Activated CD4-positive, alpha-beta T cell treated with anti-CD3 and anti-CD28 coated beads, Interleukin-2, Interleukin-4, amounts not matched to agents 100 ng/mL and 50 ng/mL, durations not matched to agents 16 hours and 8 hours (primary cell): ENCODE data around the gene RILP.

Experiments used
- DNase-seq: peaks from one replicate; pipeline ENCODE4 v3.0.0-alpha.2; 2020; ENCODE audit warnings: low spot score

The RILP gene

DNA sequence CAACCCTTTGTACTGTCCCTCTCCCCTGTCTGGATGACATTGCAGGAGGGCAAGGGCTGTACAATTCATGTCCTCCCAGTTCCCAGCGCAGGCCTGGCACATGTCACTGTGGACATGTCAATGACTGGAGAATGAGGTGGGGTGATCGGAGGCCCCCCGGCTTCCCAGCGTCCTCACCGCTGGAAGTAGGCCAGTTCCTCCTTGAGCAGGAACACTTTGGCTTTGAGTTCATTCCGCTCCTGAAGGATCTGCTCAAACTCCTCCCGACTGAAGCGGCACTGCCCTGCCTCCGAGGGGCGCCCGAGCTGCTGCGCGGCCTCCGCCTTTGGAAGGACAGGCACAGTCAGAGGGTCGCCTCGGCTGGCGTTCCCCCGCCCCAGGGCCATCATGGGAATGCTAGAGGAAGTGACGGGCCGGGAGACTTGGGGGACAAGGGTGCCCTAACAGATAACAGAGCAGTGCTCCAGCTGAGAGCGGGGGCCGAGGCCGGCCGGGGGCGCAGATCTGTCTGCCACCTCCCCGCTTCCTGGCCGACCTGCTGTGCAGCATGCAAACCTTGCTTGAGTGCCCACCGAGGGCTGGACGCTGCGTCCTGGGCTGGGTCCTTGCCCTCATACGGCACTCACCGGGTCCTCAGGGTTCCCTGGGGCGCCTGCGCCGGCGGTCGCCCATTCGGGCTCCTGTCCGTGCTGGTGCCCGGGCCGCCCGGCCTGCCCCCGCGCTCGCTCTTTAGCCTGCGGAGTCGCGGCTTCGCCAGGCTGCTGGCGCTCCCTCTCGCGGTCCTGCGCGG is 1.3 kb downstream of the RILP start:
- no peak for DNase-seq

DNA sequence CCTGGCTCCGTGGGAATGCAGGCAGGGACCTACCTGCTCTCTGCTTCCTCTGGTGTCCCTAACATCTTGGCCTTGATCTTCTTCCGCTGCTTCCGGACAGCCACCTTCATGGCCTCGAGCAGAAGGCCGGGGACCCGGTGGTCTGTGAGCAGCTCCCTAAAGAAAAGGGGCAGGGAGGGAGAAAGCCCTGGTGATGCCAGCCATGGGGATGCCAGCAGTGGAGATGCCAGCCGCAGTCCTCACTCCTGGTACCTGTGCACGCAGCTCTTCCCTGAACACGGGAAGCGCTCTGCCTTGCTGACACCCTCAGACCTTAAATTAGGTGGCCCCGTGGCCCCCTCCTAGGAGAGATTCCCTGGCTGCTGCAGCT is 1.9 kb downstream of the RILP start:
- DNase-seq: no peak

GRCh38 chr17:1646199-1646875 is 3.3 kb downstream of the RILP start:
- DNase-seq: no peak

DNA sequence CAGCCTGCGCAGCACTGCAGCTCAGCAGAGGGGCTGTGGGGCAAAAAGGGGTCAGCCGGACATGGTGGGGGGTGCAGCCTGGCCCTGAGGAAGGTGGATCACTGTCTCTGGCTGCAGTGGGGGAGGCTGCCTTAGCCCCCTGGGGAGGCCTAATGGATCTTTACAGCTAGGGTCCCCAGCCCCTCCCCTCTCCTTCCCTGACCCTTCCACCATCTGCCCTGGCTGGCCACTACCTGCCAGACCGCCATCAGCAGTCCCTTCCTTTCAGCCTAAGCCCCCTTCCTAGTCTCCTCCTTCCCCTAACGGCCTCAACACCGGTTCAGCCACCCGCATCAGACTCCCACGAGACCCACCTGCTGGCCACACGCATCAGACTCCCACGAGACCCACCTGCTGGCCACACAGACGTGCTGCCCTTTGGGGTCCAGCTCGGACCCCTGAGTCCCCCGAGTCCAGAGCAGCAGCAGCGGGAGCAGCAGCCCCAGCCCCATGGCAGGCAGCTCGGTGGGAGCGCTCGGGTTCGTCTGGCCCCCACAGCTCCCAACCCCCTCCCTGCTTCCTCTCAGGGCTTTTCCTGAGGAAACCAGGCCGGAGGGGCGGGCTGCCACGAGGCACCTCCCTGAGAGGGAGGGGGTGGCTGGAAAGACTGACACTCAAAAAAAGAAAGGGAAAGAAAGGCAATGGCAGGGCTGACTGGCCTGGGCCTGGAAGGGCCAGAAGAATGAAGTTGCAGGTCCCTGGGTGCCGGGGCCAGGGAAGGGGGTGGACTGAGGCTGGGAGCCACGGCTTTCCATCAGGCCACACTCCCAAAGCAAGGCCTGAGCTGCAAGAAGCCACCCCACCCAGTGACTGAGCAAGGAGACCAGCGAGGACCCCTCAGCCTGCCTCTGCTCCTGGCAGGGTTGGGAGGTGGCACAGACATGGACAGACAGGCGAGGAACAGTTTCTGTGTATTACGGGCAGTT is 4.2 kb downstream of the RILP start, which contains the start of gene SCARF1:
SCARF1 (minus strand) TSS at position 526 of the 965 bp plus-strand sequence; CDS start at position 491, 35 bp downstream.
- no peak for DNase-seq

- peak; percentile 54 for DNase-seq
These were observed 5.0 kb downstream of the RILP start for GRCh38 chr17:1644493-1645206.

GRCh38 chr17:1643999-1644492 is 5.6 kb downstream of the RILP start:
- DNase-seq: no peak

- DNase-seq: no peak
These were observed 6.2 kb downstream of the RILP start for GRCh38 chr17:1643293-1643998.

- DNase-seq: no peak
These were observed 8.6 kb downstream of the RILP start for GRCh38 chr17:1641065-1641403.

DNA sequence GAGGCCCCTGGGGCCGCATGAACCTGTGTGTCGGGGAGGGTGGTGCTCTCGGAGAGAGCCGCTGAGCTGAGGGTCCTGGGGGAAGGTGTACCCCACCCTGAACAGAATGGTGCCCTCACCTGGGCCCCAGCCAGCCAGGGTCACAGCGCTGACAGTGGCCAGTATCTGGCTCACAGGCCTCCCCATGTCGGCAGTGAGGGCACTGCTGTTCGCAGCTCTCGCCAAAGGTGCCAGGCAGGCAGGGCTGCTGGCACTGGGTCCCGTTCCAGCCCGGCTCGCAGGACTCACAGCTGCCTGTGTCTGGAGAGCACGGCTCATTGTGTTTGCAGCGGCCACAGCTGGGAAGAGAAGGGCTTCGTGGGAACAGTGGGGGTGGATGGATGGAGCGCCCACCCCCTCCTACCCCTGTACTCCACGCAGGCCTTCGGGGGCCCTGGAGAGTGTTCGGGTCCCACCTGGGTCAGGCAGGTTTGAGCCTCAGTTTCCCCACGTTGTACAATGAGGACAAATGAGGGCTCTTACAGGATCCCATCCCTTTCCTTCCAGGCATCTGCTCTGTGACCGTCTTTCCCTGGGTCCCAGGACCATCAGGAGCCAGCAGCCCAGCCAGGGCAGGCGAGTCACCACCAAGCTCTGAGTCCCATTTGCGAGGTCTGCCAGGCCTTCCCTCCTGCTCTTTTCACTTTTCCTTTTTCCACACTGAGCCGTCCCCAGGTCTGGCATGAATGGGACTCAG is 9.2 kb downstream of the RILP start:
- DNase-seq: no peak

- DNase-seq: no peak
These were observed 10.0 kb downstream of the RILP start for GRCh38 chr17:1639549-1640180.

GRCh38 chr17:1638624-1639300 is 10.9 kb downstream of the RILP start:
- no peak for DNase-seq

DNA sequence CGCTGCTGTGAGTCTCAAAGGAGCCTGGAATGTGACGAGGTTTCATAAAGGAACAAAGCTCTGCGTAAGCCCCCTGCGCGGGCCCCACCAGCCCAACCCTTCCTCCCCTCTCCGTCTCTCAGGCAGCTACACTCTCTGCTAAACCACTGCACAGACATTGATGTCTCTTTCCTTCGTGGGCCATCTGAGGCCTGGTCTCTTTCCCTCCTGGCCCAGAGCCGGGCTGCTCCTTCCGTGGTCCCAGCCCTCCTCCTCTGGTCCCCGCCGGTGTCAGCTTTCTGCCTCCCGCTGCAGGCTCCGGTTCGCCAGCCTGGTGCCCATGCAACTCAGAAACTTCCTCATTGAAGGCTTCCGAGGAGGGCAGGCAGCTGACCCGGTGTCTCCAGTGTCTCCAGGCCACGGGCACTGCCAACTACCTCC is 11.5 kb downstream of the RILP start:
- no peak for DNase-seq

- no peak for DNase-seq
These were observed 12.9 kb downstream of the RILP start for GRCh38 chr17:1636732-1637285.

DNA sequence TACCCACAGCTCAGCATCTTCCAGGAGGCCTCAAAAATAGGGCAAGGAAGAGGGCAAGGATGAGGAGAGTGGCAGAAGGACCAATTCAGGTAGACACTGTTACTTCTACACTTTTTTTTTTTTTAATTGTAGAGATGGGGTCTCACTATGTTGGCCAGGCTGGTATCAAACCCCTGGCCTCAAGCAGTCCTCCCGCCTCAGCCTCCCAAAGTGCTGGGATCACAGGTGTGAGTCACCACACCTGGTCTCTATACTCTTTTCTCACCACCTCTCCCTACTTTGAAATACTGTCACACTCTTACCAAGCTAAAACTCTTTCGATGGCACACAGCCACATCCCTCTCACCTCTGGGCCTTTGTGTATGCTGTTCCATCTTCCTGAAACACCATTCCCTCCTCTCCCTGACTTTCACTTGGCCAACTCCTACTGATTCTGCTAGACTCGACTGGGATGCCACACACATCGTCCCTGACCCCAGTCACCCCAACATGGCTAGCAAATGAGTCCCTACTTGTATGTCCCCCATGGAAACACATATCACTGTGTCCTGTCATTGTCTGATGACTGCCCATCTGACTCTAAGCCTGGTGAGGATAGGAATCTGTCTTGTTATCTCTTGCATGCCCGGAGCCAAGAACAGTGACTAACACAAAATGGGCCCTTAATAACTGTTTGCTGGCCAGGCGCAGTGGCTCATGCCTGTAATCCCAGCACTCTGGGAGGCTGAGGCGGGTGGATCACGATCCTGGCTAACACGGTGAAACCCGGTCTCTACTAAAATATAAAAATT is 13.8 kb downstream of the RILP start:
- no peak for DNase-seq

DNA sequence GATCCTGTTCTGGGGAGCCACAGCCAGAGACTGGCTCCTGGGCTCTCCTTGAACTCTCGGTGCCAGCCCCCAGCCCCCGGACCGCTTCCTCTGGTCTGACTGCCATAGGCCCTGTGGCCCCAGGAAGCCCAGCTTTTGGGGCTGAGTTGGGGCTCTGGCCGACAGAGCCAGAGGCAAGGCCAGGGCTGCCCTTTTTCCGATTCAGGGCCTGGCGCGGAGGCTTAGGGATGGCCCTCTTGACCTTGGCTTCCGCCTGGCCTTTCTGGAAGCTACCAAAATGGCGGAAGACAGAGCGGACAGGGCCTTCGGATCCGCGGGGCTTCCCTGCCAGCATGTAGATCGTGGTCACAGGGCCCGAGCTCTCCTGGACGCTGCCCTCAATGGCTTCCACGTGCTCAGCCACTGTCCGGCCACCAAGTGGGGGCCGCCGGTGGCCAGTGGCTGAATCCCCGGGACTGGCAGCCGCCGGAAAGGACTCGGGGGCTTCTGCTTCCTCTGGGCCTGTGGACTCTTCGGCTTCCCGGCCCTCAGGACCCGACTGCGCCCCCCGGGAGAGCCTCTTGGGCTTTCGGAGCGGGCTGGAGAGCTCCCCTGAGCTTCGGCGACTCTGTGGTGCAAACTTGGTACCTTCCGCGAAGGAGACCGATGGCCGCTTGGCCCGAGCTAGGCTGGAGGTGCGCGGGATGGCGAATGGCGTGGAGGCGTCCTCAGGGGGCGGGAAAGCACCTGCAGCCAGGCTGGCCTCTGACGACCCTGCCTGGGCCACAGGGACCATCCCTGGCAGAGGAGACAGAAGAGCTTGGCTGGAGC is 14.6 kb downstream of the RILP start:
- DNase-seq: no peak

GRCh38 chr17:1630662-1631061 is 19.0 kb downstream of the RILP start:
- DNase-seq: no peak
